H1 (cell line): Measurements from ENCODE around the gene NRXN3. TPM values are rescaled to one million over a fixed set of nuclear protein-coding genes. Genes with fewer than 3 reads are reported as not detected.

Experiments used
- CTCF ChIA-PET: fragments of 300-600 bp; sonication (Branson Sonifier 250); formaldehyde crosslinking; loops from one replicate; lab custom pipeline; 2021; ENCODE audit not compliant: partially characterized antibody; lab: Charles Lee
- POLR2A ChIA-PET: fragments of 300-600 bp; sonication (Branson Sonifier 250); formaldehyde crosslinking; loops from one replicate; lab custom pipeline; 2021; ENCODE audit warnings: inconsistent platforms; ENCODE audit not compliant: partially characterized antibody; lab: Charles Lee
- DNase-seq, 2 experiments: peaks; one replicate each; pipeline versions ENCODE4 v3.0.0 to v3.0.0-alpha.2; 2010 to 2022; ENCODE audit warnings: low spot score in 2 of 2, low read depth in 1 of 2, mixed read lengths in 1 of 2
- FAIRE-seq: peaks from 2 replicates; lab custom pipeline; 2011; peaks lifted over from hg19 to GRCh38; lab: Jason Lieb, UNC
- H2AFZ ChIP-seq: 2 replicates; pipeline ENCODE4 v1.8.1; 2012; ENCODE audit warnings: low read length, inconsistent platforms
- H2AK5ac ChIP-seq: 2 replicates; pipeline ENCODE4 v1.6.1; 2013; ENCODE audit warnings: low read depth, low read length
- H2BK120ac ChIP-seq: replicated peaks from 2 replicates; pipeline ENCODE3; 2013; ENCODE audit warnings: low read depth, low read length, inconsistent platforms
- H2BK12ac ChIP-seq: 2 replicates; pipeline ENCODE4 v1.6.1; 2013; ENCODE audit warnings: low read depth, low read length
- H2BK15ac ChIP-seq: 2 replicates; pipeline ENCODE4 v1.6.1; 2013; ENCODE audit warnings: low read length
- H2BK20ac ChIP-seq: 2 replicates; pipeline ENCODE4 v1.6.1; 2013; ENCODE audit warnings: low read length
- H2BK5ac ChIP-seq: 2 replicates; pipeline ENCODE4 v1.6.1; 2013; ENCODE audit warnings: low read depth, low read length
- H3K14ac ChIP-seq: 2 replicates; pipeline ENCODE4 v1.6.1; 2013; ENCODE audit warnings: inconsistent platforms; ENCODE audit not compliant: insufficient read length
- H3K18ac ChIP-seq: 2 replicates; pipeline ENCODE4 v1.6.1; 2013; ENCODE audit warnings: low read length; ENCODE audit errors: extremely low read depth
- H3K23ac ChIP-seq: 2 replicates; pipeline ENCODE4 v1.6.1; 2013; ENCODE audit warnings: inconsistent platforms; ENCODE audit not compliant: insufficient read length
- H3K23me2 ChIP-seq: 2 replicates; pipeline ENCODE4 v1.6.1; 2013; ENCODE audit warnings: low read depth, low read length
- H3K27ac ChIP-seq: 2 replicates; pipeline ENCODE4 v1.6.1; 2011; ENCODE audit warnings: low read depth, low read length, inconsistent platforms
- H3K27me3 ChIP-seq, 4 experiments: replicated peaks in 1 of 4; 1 replicate in 1 of 4; 2 replicates in 3 of 4; pipeline versions ENCODE4 v1.6.1 to v1.8.1; 2011 to 2013; ENCODE audit warnings: low read length in 3 of 4, mild to moderate bottlenecking in 3 of 4, inconsistent platforms in 2 of 4, mixed read lengths in 2 of 4, moderate library complexity in 1 of 4; ENCODE audit not compliant: control insufficient read depth in 3 of 4, insufficient read depth in 3 of 4; ENCODE audit errors: extremely low read depth in 1 of 4
- H3K36me3 ChIP-seq, 4 experiments: 2 replicates each; pipeline versions ENCODE4 v1.6.1 to v1.8.1; 2011 to 2013; ENCODE audit warnings: mild to moderate bottlenecking in 4 of 4, low read length in 3 of 4, moderate library complexity in 2 of 4, control low read depth in 1 of 4, inconsistent platforms in 1 of 4; ENCODE audit not compliant: insufficient read depth in 4 of 4, control insufficient read depth in 2 of 4
- H3K4ac ChIP-seq: replicated peaks from 2 replicates; pipeline ENCODE3; 2013; ENCODE audit warnings: low read length, low read depth, mixed read lengths, inconsistent platforms; ENCODE audit not compliant: insufficient read length
- H3K4me1 ChIP-seq, 4 experiments: replicated peaks in 1 of 4; 1 replicate in 1 of 4; 2 replicates in 3 of 4; pipeline versions ENCODE4 v1.6.1 to v1.8.1; 2011 to 2013; ENCODE audit warnings: low read length in 3 of 4, inconsistent platforms in 2 of 4, mixed read lengths in 1 of 4; ENCODE audit not compliant: insufficient read depth in 4 of 4, control insufficient read depth in 3 of 4
- H3K4me2 ChIP-seq, 2 experiments: 2 replicates each; pipeline versions ENCODE4 v1.6.1 to v1.8.1; 2011 to 2013; ENCODE audit warnings: low read depth in 2 of 2, low read length in 2 of 2, control low read depth in 1 of 2, inconsistent platforms in 1 of 2, mild to moderate bottlenecking in 1 of 2; ENCODE audit not compliant: insufficient read depth in 1 of 2
- H3K4me3 ChIP-seq, 4 experiments: fragments of 200-600, 300-600 bp in 1 of 4; sonication (generic), shearing (Covaris generic), sonication (Bioruptor Twin) in 1 of 4; 2 replicates each; pipeline versions ENCODE4 v1.5.1 to v1.8.1; 2011 to 2016; ENCODE audit warnings: low read length in 4 of 4, low read depth in 3 of 4, control low read depth in 2 of 4, inconsistent platforms in 2 of 4, mild to moderate bottlenecking in 2 of 4, mixed read lengths in 1 of 4, moderate library complexity in 1 of 4; ENCODE audit not compliant: insufficient read depth in 2 of 4; ENCODE audit errors: extremely low read depth in 1 of 4
- H3K56ac ChIP-seq: replicated peaks from 2 replicates; pipeline ENCODE3; 2013; ENCODE audit warnings: low read depth, mild to moderate bottlenecking, mixed read lengths, low read length, inconsistent platforms; ENCODE audit not compliant: insufficient read length
- H3K79me1 ChIP-seq: 2 replicates; pipeline ENCODE4 v1.6.1; 2013; ENCODE audit warnings: low read depth, low read length, control low read depth
- H3K79me2 ChIP-seq, 2 experiments: 2 replicates each; pipeline versions ENCODE4 v1.6.1 to v1.8.1; 2012 to 2013; ENCODE audit warnings: low read length in 2 of 2, mild to moderate bottlenecking in 2 of 2, inconsistent platforms in 1 of 2; ENCODE audit not compliant: insufficient read depth in 2 of 2, control insufficient read depth in 1 of 2
- H3K9ac ChIP-seq, 4 experiments: replicated peaks in 1 of 4; 1 replicate in 1 of 4; 2 replicates in 3 of 4; pipeline versions ENCODE4 v1.6.1 to v1.8.1; 2011 to 2013; ENCODE audit warnings: low read depth in 3 of 4, low read length in 3 of 4, control low read depth in 2 of 4, mild to moderate bottlenecking in 2 of 4, moderate library complexity in 2 of 4, inconsistent platforms in 1 of 4; ENCODE audit errors: extremely low read depth in 1 of 4
- H3K9me3 ChIP-seq, 2 experiments: 2 replicates each; pipeline versions ENCODE4 v1.6.1 to v1.8.1; 2012 to 2013; ENCODE audit warnings: mild to moderate bottlenecking in 2 of 2, moderate library complexity in 2 of 2, control low read depth in 1 of 2, inconsistent platforms in 1 of 2, low read depth in 1 of 2, low read length in 1 of 2, mixed read lengths in 1 of 2; ENCODE audit not compliant: insufficient read depth in 2 of 2
- H4K20me1 ChIP-seq, 2 experiments: replicated peaks in 1 of 2; 2 replicates each; pipeline versions ENCODE3 to v1.8.1; 2011 to 2013; ENCODE audit warnings: inconsistent platforms in 2 of 2, low read length in 2 of 2, mild to moderate bottlenecking in 1 of 2; ENCODE audit not compliant: insufficient read depth in 2 of 2, control insufficient read depth in 1 of 2
- H4K5ac ChIP-seq: 2 replicates; pipeline ENCODE4 v1.6.1; 2013; ENCODE audit warnings: low read length, low read depth, mixed read lengths, inconsistent platforms; ENCODE audit not compliant: insufficient read length
- H4K8ac ChIP-seq: 2 replicates; pipeline ENCODE4 v1.8.0; 2013; ENCODE audit warnings: mild to moderate bottlenecking, moderate library complexity, low read length, inconsistent platforms; ENCODE audit not compliant: insufficient read depth; ENCODE audit errors: extremely low read depth
- H4K91ac ChIP-seq: replicated peaks from 2 replicates; pipeline ENCODE3; 2013; ENCODE audit warnings: low read length, mixed read lengths, inconsistent platforms; ENCODE audit not compliant: insufficient read length
- CTCF ChIP-seq, 3 experiments: IDR thresholded peaks; 1 replicate in 2 of 3; 2 replicates in 1 of 3; pipeline versions ENCODE4 v1.5.1 to v1.6.1; 2011; ENCODE audit warnings: low read length in 3 of 3, mild to moderate bottlenecking in 3 of 3, inconsistent platforms in 2 of 3, low read depth in 1 of 3, moderate library complexity in 1 of 3; ENCODE audit not compliant: insufficient read depth in 1 of 3; ENCODE audit errors: control extremely low read depth in 1 of 3
- RAD21 ChIP-seq, 2 experiments: IDR thresholded peaks in 1 of 2; conservative IDR thresholded peaks in 1 of 2; 2 replicates each; pipeline ENCODE4 v1.6.1; 2011; ENCODE audit warnings: low read depth in 2 of 2, low read length in 2 of 2, improper control_type of control experiment in 1 of 2, inconsistent platforms in 1 of 2, mild to moderate bottlenecking in 1 of 2, moderate library complexity in 1 of 2
- RNF2 ChIP-seq: fragments of 200-900, 300-1000 bp; sonication (generic); IDR thresholded peaks from 2 replicates; pipeline ENCODE4 v1.7.1; 2016; ENCODE audit warnings: borderline replicate concordance, low read depth, mild to moderate bottlenecking, antibody characterized with exemption, low read length; ENCODE audit not compliant: poor library complexity, severe bottlenecking; ENCODE audit errors: missing control alignments
- WGBS, 2 experiments: shearing (Covaris generic) in 1 of 2; methylation state at CpG; one replicate each; pipeline versions ENCODE4 v1.1.6 to v1.1.7; 2013 to 2015; ENCODE audit warnings: low lambda C conversion rate in 2 of 2, mixed read lengths in 2 of 2, inconsistent platforms in 1 of 2, low coverage in 1 of 2, missing lambda C conversion rate in 1 of 2; ENCODE audit not compliant: insufficient replicate concordance in 2 of 2, insufficient coverage in 1 of 2, insufficient read length in 1 of 2; ENCODE audit errors: extremely low coverage in 1 of 2, missing lambda C conversion rate in 1 of 2; 5-methylcytosine and 5-hydroxymethylcytosine counted together
- polyA plus RNA-seq, 7 experiments: library from polyadenylated mRNA; depleted of rRNA in 3 of 7; stranded (reverse) in 5 of 7; unstranded in 2 of 7; fragments of >200 nt in 5 of 7; fragments of 200-250 nt in 2 of 7; gene quantifications; 1 replicate in 5 of 7; 2 replicates in 1 of 7; 4 replicates in 1 of 7; pipeline versions ENCODE4 v1.2.1 to v1.2.3, GENCODE V29; 2011 to 2013; ENCODE audit warnings: missing spikeins in 2 of 7, mixed read lengths in 2 of 7
- total RNA-seq: library from RNA; stranded (reverse); fragmentation: NEBNext Ultra II Directional; extraction: Animal tissue kit (Norgen Biotek cat#: 25700); gene quantifications from 2 replicates; pipeline ENCODE4 v1.2.1, GENCODE V29; 2021

The NRXN3 gene
- total and polyA plus RNA-seq, 2 of the 8 experiments (the other 6 are each of a cell fraction or from before 2014, with no cell fraction given) = 2.6 to 4.1 TPM

- Histone ChIP-seq H2AK5ac (peak overlapping the region; percentile 57; the same call in 1 of the 2 replicates), H3K27ac (no peak overlapping the region; the same call in 1 of the 2 replicates), H3K14ac (no peak overlapping the region), H3K18ac (no peak overlapping the region), H3K9ac (no peak overlapping the region), H3K4me3 (no peak overlapping the region), H3K4me1 (peaks cover 0 to 2% (median 0%) of the 10 kb centered on the region in 4 experiments; a peak in 1 of 7 replicates), H2BK15ac (no peak overlapping the region), H2BK5ac (no peak overlapping the region), H2BK20ac (0 out of 2 replicates have a peak overlapping the region, but pooled peaks have one; percentile 37), H3K23me2 (no peaks in the 10 kb centered on the region), H2BK120ac (no peak overlapping the region), H2BK12ac (0 out of 2 replicates have a peak overlapping the region, but pooled peaks have one; percentile 2), H3K4ac (no peak overlapping the region), H3K79me1 (no peaks in the 10 kb centered on the region), H3K79me2 (no peaks in the 10 kb centered on the region), H3K4me2 (no peak overlapping the region), H3K23ac (no peak overlapping the region), H4K20me1 (no peaks in the 10 kb centered on the region), H2AFZ (no peak overlapping the region), H4K91ac (no peak overlapping the region), H3K36me3 (no peaks in the 10 kb centered on the region), H3K9me3 (no peaks in the 10 kb centered on the region), H3K27me3 (no peaks in the 10 kb centered on the region), H3K56ac (no peak overlapping the region), H4K8ac (no peak overlapping the region), H4K5ac (no peak overlapping the region)
- no peak for FAIRE-seq
- POLR2A ChIA-PET = no interaction called here
- no peak for DNase-seq
- 79% methylated on average over 3 of the region's 3 CpGs; no CpG with 5 or more reads in 1 of the 2 experiments for WGBS, 2 experiments
- CTCF ChIA-PET = interaction anchor here (0.5 to 2.3 kb wide), 14 partner anchors 10 to 251 kb away, joined by 3 to 9 read pairs (median 4); no protein-coding TSS in a partner anchor
- TF ChIP-seq RAD21 (IDR thresholded peaks at IDR 0.05 in 1 of 2, conservative IDR thresholded peaks at IDR 0.05 in 1 of 2; ENCODE audit: low read depth in 2 of 2, low read length in 2 of 2) (peak; percentile 29 to 38; a peak in 2 of 4 replicates), RNF2 (no peak), CTCF (IDR thresholded peaks at IDR 0.05; ENCODE audit: control extremely low read depth in 1 of 3, insufficient read depth in 1 of 3, low read depth in 1 of 3, low read length in 3 of 3) (peak in 2 of 3 experiments; percentile 11 to 47; a peak in 1 of 4 replicates)
- TF ChIP-seq, all 59 proteins: peak for 2
Measured at GRCh38 chr14:78286210-78286609, 116.0 kb downstream of the NRXN3 start.
